Lung (tissue), 12 donors: ENCODE measurements around the gene ARG2. TPM values are rescaled to one million over a fixed set of nuclear protein-coding genes. Genes with fewer than 3 reads are reported as not detected.

Source experiments
- ATAC-seq: fragments of 200-7000 bp; cut with Tn5 transposase; one replicate; pipeline ENCODE4 v1.9.1; 2020; ENCODE audit warnings: moderate number of reproducible peaks; ENCODE audit not compliant: insufficient read depth, low FRiP score
- DNase-seq, 3 donors: peaks; one replicate each; pipeline ENCODE4 v3.0.0-alpha.2; 2013 to 2017
- H3K27ac ChIP-seq, 2 donors: one replicate each; pipeline ENCODE4 v1.5.1; 2013; ENCODE audit warnings: mild to moderate bottlenecking in 2 of 2, moderate library complexity in 2 of 2, control low read depth in 1 of 2, inconsistent platforms in 1 of 2, low read depth in 1 of 2, low read length in 1 of 2
- H3K27me3 ChIP-seq, 3 donors: one replicate each; pipeline ENCODE4 v1.5.1; 2013; ENCODE audit warnings: low read length in 2 of 3; ENCODE audit not compliant: control insufficient read depth in 3 of 3, insufficient read depth in 3 of 3
- H3K36me3 ChIP-seq, 4 donors: one replicate each; pipeline ENCODE4 v1.5.1; 2013; ENCODE audit warnings: low read length in 4 of 4, mild to moderate bottlenecking in 1 of 4, moderate library complexity in 1 of 4; ENCODE audit not compliant: control insufficient read depth in 4 of 4, insufficient read depth in 4 of 4
- H3K4me1 ChIP-seq, 5 donors: one replicate each; pipeline ENCODE4 v1.5.1; 2013; ENCODE audit warnings: low read length in 5 of 5, mild to moderate bottlenecking in 2 of 5, moderate library complexity in 1 of 5; ENCODE audit not compliant: control insufficient read depth in 5 of 5, insufficient read depth in 5 of 5
- H3K4me3 ChIP-seq: one replicate; pipeline ENCODE4 v1.5.1; 2013; ENCODE audit warnings: mild to moderate bottlenecking, control low read depth, moderate library complexity
- H3K9ac ChIP-seq, 2 donors: one replicate each; pipeline ENCODE4 v1.5.1; 2013; ENCODE audit warnings: low read length in 2 of 2, control low read depth in 1 of 2; ENCODE audit not compliant: insufficient read depth in 1 of 2
- H3K9me3 ChIP-seq, 4 donors: one replicate each; pipeline ENCODE4 v1.5.1; 2013; ENCODE audit warnings: low read length in 3 of 4, mild to moderate bottlenecking in 1 of 4, moderate library complexity in 1 of 4; ENCODE audit not compliant: control insufficient read depth in 4 of 4, insufficient read depth in 3 of 4
- CTCF ChIP-seq: IDR thresholded peaks from 2 replicates; pipeline ENCODE4 v1.5.1; 2012; ENCODE audit warnings: mild to moderate bottlenecking; ENCODE audit errors: control extremely low read depth, extremely low read depth
- WGBS, 2 donors: extraction: QIAGEN DNeasy Blood & Tissue Kit; methylation state at CpG; one replicate each; pipeline ENCODE4 v1.1.7; 2013; 5-methylcytosine and 5-hydroxymethylcytosine counted together
- polyA plus RNA-seq, 2 donors: library from polyadenylated mRNA; stranded (reverse); fragments of 200-250 nt; gene quantifications; one replicate each; pipeline ENCODE4 v1.2.1, GENCODE V29; 2013
- total RNA-seq, 2 donors: library from RNA; depleted of rRNA in 1 of 2; stranded (reverse); fragments of >200 nt in 1 of 2; gene quantifications; one replicate each; pipeline ENCODE4 v1.2.1, GENCODE V29; 2014 to 2021
- donor health status: control.
- donor health status: control.
- donor health status: Bipolar disorder and iron deficiency.
- donor health status: healthy.
- donor health status: DM: yes; HTN: yes; CAD: no.

Gene ARG2
- total and polyA plus RNA-seq, 4 donors, result 1.1 to 5.9 (median 5.0) TPM

- DNase-seq, result no peak
- no peak overlapping the region for H3K9ac ChIP-seq
These were observed 47.8 kb upstream of the ARG2 start for GRCh38 chr14:67571991-67572323.

GRCh38 chr14:67572608-67573007 is 47.1 kb upstream of the ARG2 start:
- no peak overlapping the region for H3K9ac ChIP-seq
- no peaks in the 10 kb centered on the region for H3K36me3 ChIP-seq
- peaks cover 0 to 2% (median 0%) of the 10 kb centered on the region in 4 donors for H3K9me3 ChIP-seq
- no peak overlapping the region for H3K4me3 ChIP-seq
- no peaks in the 10 kb centered on the region for H3K4me1 ChIP-seq
- ATAC-seq, result no peak
- no peak for TF ChIP-seq CTCF
- no peak for DNase-seq
- WGBS, 2 donors, result 92 to 93% methylated on average over 5 of the region's 5 CpGs
- no peaks in the 10 kb centered on the region for H3K27me3 ChIP-seq
- no peak overlapping the region for H3K27ac ChIP-seq

More at GRCh38 chr14:67571991-67572323, 47.8 kb upstream of the ARG2 start:
- Histone ChIP-seq H3K9me3 (peaks cover 0 to 2% (median 0%) of the 10 kb centered on the region in 4 donors), H3K4me1 (no peaks in the 10 kb centered on the region), H3K27me3 (no peaks in the 10 kb centered on the region), H3K27ac (no peak overlapping the region), H3K4me3 (no peak overlapping the region), H3K36me3 (no peaks in the 10 kb centered on the region)
- WGBS, 2 donors, result 87 to 91% methylated on average over 18 to 19 of the region's 19 CpGs
- no peak for TF ChIP-seq CTCF
- ATAC-seq, result no peak

GRCh38 chr14:67573228-67574010 is 46.3 kb upstream of the ARG2 start:
- Histone ChIP-seq H3K27ac (no peak overlapping the region), H3K27me3 (no peaks in the 10 kb centered on the region), H3K9me3 (peaks cover 0 to 2% (median 0%) of the 10 kb centered on the region in 4 donors), H3K4me1 (no peaks in the 10 kb centered on the region), H3K4me3 (no peak overlapping the region), H3K9ac (no peak overlapping the region), H3K36me3 (no peaks in the 10 kb centered on the region)
- no peak for ATAC-seq
- WGBS, 2 donors, result 82 to 90% methylated on average over 15 of the region's 15 CpGs
- no peak for TF ChIP-seq CTCF
- no peak for DNase-seq
